ENCODE results near the gene EYS.
"Not testable (repeated sequence)": the region's sequence is repeated elsewhere in the genome, so short reads cannot be mapped to it uniquely, and the experiment has no call there.

Gene EYS

GRCh38 chr6:63953336-63954021 is 1753.5 kb downstream of the EYS start:
- DNase-seq (ENCODE audit: low read depth) = not testable (repeated sequence)

GRCh38 chr6:63947792-63948529 is 1759.1 kb downstream of the EYS start:
- no peak for DNase-seq (ENCODE audit: low read depth)

GRCh38 chr6:63945987-63946386 is 1761.0 kb downstream of the EYS start:
- no peak for DNase-seq (ENCODE audit: low read depth)

GRCh38 chr6:63943826-63944225 is 1763.2 kb downstream of the EYS start:
- DNase-seq (ENCODE audit: low read depth) = no peak

GRCh38 chr6:63941747-63942470 is 1765.1 kb downstream of the EYS start:
- DNase-seq (ENCODE audit: low read depth) = no peak

GRCh38 chr6:63940056-63940455 is 1767.0 kb downstream of the EYS start:
- DNase-seq (ENCODE audit: low read depth) = no peak

GRCh38 chr6:63936399-63936798 is 1770.6 kb downstream of the EYS start:
- DNase-seq (ENCODE audit: low read depth) = no peak

GRCh38 chr6:63935732-63936131 is 1771.3 kb downstream of the EYS start:
- no peak for DNase-seq (ENCODE audit: low read depth)

GRCh38 chr6:63933948-63934347 is 1773.1 kb downstream of the EYS start:
- not testable (repeated sequence) for DNase-seq (ENCODE audit: low read depth)

- no peak for DNase-seq (ENCODE audit: low read depth)
Observed at GRCh38 chr6:63930848-63931247, 1776.2 kb downstream of the EYS start.

- DNase-seq (ENCODE audit: low read depth) = no peak
Observed at GRCh38 chr6:63929111-63929510, 1777.9 kb downstream of the EYS start.

GRCh38 chr6:63928613-63929012 is 1778.4 kb downstream of the EYS start:
- DNase-seq (ENCODE audit: low read depth) = no peak

GRCh38 chr6:63926950-63927927 is 1779.8 kb downstream of the EYS start:
- DNase-seq (ENCODE audit: low read depth) = no peak

- no peak for DNase-seq (ENCODE audit: low read depth)
Observed at GRCh38 chr6:63926258-63926780, 1780.7 kb downstream of the EYS start.

- DNase-seq (ENCODE audit: low read depth) = no peak
Observed at GRCh38 chr6:63923139-63923739, 1783.8 kb downstream of the EYS start.

- no peak for DNase-seq (ENCODE audit: low read depth)
Observed at GRCh38 chr6:63919556-63920110, 1787.4 kb downstream of the EYS start.

- no peak for DNase-seq (ENCODE audit: low read depth)
Observed at GRCh38 chr6:63912887-63913286, 1794.1 kb downstream of the EYS start.

- no peak for DNase-seq (ENCODE audit: low read depth)
Observed at GRCh38 chr6:63910863-63911551, 1796.0 kb downstream of the EYS start.

GRCh38 chr6:63904650-63905248 is 1802.3 kb downstream of the EYS start:
- no peak for DNase-seq (ENCODE audit: low read depth)

GRCh38 chr6:63899550-63899949 is 1807.5 kb downstream of the EYS start:
- no peak for DNase-seq (ENCODE audit: low read depth)
